GM12878 (cell line): ENCODE measurements around the gene MBNL3. TPM values are rescaled to one million over a fixed set of nuclear protein-coding genes. Genes with fewer than 3 reads are reported as not detected.

ENCODE experiments used
- ATF7 ChIP-seq: fragments of 450-650 bp; IDR thresholded peaks from 2 replicates; pipeline ENCODE4 v1.6.1; 2016; ENCODE audit warnings: low read depth, mild to moderate bottlenecking
- CHD1 ChIP-seq: IDR thresholded peaks from 2 replicates; pipeline ENCODE4 v1.6.1; 2012; ENCODE audit warnings: low read depth, low read length, improper control_type of control experiment
- NR2F1 ChIP-seq: fragments of 450-650 bp; conservative IDR thresholded peaks from 2 replicates; pipeline ENCODE4 v1.6.1; 2017; ENCODE audit warnings: mild to moderate bottlenecking
- POLR2A ChIP-seq: IDR thresholded peaks from 2 replicates; pipeline ENCODE4 v1.6.1; 2011; ENCODE audit warnings: low read depth, mild to moderate bottlenecking, low read length
- POLR2AphosphoS5 ChIP-seq: IDR thresholded peaks from 2 replicates; pipeline ENCODE4 v1.6.1; 2011; ENCODE audit warnings: mild to moderate bottlenecking, low read length, inconsistent platforms
- SIX5 ChIP-seq: IDR thresholded peaks from 2 replicates; pipeline ENCODE4 v1.6.1; 2011; ENCODE audit warnings: mild to moderate bottlenecking, low read depth, low read length, moderate library complexity; ENCODE audit not compliant: severe bottlenecking
- SP1 ChIP-seq: IDR thresholded peaks from one replicate; pipeline ENCODE4 v1.6.1; 2011; ENCODE audit warnings: low read depth, low read length
- SRF ChIP-seq, 2 experiments: IDR thresholded peaks; 2 replicates each; pipeline ENCODE4 v1.6.1; 2011; ENCODE audit warnings: low read depth in 2 of 2, low read length in 2 of 2, mild to moderate bottlenecking in 1 of 2, moderate library complexity in 1 of 2
- TAF1 ChIP-seq: IDR thresholded peaks from 2 replicates; pipeline ENCODE4 v1.6.1; 2011; ENCODE audit warnings: mild to moderate bottlenecking, low read depth, low read length, borderline replicate concordance
- TCF3 ChIP-seq: IDR thresholded peaks from 2 replicates; pipeline ENCODE4 v1.6.1; 2012; ENCODE audit warnings: low read depth, mild to moderate bottlenecking, low read length, borderline replicate concordance; ENCODE audit not compliant: insufficient read depth
- ZNF207 ChIP-seq: fragments of 450-650 bp; IDR thresholded peaks from 2 replicates; pipeline ENCODE4 v1.6.1; 2014; ENCODE audit warnings: antibody characterized with exemption, mild to moderate bottlenecking, borderline replicate concordance
- polyA plus RNA-seq, 11 experiments: library from polyadenylated mRNA; depleted of rRNA in 4 of 11; unstranded in 6 of 11; stranded (reverse) in 5 of 11; fragments of >200 nt; fragmentation: Nextera tagmentation in 4 of 11; fragmentation: Illumina TruSeq in 1 of 11; extraction: Ambion mirVana in 4 of 11; extraction: Trizol in 1 of 11; gene quantifications; 1 replicate in 1 of 11; 2 replicates in 10 of 11; pipeline versions ENCODE4 v1.2.1 to v1.2.3, GENCODE V29; 2011 to 2016; ENCODE audit warnings: inconsistent platforms in 2 of 11, missing spikeins in 2 of 11, low read depth in 1 of 11
- total RNA-seq, 4 experiments: library from RNA; depleted of rRNA in 3 of 4; stranded (reverse); fragments of >200 nt in 3 of 4; fragmentation: Illumina TruSeq in 1 of 4; extraction: Trizol in 1 of 4; gene quantifications; 2 replicates each; pipeline versions ENCODE4 v1.2.1 to v1.2.3, GENCODE V29; 2013 to 2021
- TF ChIP-seq, protein P1 (sequence below): fragments of 450-650 bp; IDR thresholded peaks from 2 replicates; pipeline ENCODE4 v1.6.1; 2017; ENCODE audit warnings: antibody characterized with exemption, mild to moderate bottlenecking, moderate library complexity

MBNL3 gene
- total and polyA plus RNA-seq, 10 of the 15 experiments (the other 5 are each of a cell fraction or from before 2014, with no cell fraction given), result 3.4 to 33.1 (median 12.6) TPM

DNA sequence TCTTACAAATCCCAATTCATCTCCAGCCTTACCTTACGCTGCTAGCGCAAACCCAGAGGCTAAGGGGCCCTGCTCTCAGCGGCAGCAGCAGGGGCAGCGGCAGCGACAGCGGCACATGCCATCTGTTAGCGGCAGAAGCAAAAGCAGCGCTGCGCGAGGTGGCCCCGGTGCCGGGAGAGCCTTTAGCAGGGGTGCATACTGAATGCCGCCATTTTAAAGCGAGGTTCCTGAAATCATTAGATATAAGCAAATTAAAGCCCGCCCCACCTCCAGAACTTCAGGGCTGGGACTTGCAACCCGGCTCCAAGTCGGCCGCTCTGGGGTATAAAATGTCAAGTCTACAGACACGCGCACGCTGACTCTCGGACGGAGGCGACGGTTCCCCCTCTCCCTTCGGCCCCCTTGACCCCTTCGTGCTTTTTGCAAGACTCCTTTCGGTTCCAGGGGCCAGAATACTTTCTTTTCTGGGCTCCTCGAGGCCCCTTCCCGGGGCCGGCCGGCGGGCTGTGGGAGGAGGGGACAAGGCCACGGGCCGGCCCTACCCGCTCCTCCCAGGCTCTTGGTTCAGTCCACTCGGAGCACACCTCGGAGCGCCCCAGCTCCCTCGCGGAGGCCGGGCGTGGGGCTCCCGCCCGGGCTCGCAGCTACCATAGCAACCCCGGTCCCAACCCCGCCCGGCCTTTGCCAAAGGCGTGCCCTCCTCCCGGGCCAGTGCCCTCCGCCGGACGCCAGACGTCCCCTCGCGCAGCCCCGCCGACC lies at the start of gene MBNL3 (continued):
- TF ChIP-seq, protein P1, sequence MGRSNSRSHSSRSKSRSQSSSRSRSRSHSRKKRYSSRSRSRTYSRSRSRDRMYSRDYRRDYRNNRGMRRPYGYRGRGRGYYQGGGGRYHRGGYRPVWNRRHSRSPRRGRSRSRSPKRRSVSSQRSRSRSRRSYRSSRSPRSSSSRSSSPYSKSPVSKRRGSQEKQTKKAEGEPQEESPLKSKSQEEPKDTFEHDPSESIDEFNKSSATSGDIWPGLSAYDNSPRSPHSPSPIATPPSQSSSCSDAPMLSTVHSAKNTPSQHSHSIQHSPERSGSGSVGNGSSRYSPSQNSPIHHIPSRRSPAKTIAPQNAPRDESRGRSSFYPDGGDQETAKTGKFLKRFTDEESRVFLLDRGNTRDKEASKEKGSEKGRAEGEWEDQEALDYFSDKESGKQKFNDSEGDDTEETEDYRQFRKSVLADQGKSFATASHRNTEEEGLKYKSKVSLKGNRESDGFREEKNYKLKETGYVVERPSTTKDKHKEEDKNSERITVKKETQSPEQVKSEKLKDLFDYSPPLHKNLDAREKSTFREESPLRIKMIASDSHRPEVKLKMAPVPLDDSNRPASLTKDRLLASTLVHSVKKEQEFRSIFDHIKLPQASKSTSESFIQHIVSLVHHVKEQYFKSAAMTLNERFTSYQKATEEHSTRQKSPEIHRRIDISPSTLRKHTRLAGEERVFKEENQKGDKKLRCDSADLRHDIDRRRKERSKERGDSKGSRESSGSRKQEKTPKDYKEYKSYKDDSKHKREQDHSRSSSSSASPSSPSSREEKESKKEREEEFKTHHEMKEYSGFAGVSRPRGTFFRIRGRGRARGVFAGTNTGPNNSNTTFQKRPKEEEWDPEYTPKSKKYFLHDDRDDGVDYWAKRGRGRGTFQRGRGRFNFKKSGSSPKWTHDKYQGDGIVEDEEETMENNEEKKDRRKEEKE, result no peak
- TF ChIP-seq TAF1 (peak; percentile 63; the same call in 1 of the 2 replicates), CHD1 (peak; percentile 74; the same call in 1 of the 2 replicates), TCF3 (0 out of 2 replicates have a peak, but pooled peaks have one; percentile 27), SIX5 (no peak), ZNF207 (no peak), POLR2AphosphoS5 (peak; percentile 71), NR2F1 (0 out of 2 replicates have a peak, but pooled peaks have one; percentile 37), SP1 (no peak), POLR2A (peak; percentile 72), SRF (IDR thresholded peaks at IDR 0.05; ENCODE audit: low read depth in 2 of 2, low read length in 2 of 2) (no peak), ATF7 (peak; percentile 76)
